OCI-LY1 (cell line): Measurements from ENCODE around the gene RNF144A.

Source experiments
- H2AFZ ChIP-seq: fragments of 200-600 bp; sonication (generic), shearing (Covaris generic); 2 replicates; pipeline ENCODE4 v1.6.0; 2014; ENCODE audit warnings: antibody characterized with exemption, mild to moderate bottlenecking, low read length
- H3F3A ChIP-seq: fragments of 200-600 bp; sonication (generic), shearing (Covaris generic); 2 replicates; pipeline ENCODE4 v1.6.0; 2014; ENCODE audit warnings: mild to moderate bottlenecking, antibody characterized with exemption, low read length, moderate library complexity; ENCODE audit not compliant: insufficient read depth
- H3K27ac ChIP-seq: fragments of 200-600 bp; sonication (generic); 2 replicates; pipeline ENCODE4 v1.5.1; 2014; ENCODE audit warnings: low read length, mixed run types, mild to moderate bottlenecking, low read depth; ENCODE audit not compliant: poor library complexity, severe bottlenecking
- H3K27me3 ChIP-seq: fragments of 200-600 bp; sonication (generic); 2 replicates; pipeline ENCODE4 v1.6.0; 2014; ENCODE audit warnings: antibody characterized with exemption, mild to moderate bottlenecking, low read length, moderate library complexity; ENCODE audit not compliant: insufficient read depth
- H3K36me3 ChIP-seq: fragments of 200-600 bp; sonication (generic); 2 replicates; pipeline ENCODE4 v1.6.1; 2014; ENCODE audit warnings: mild to moderate bottlenecking, antibody characterized with exemption, low read length, moderate library complexity, mixed read lengths; ENCODE audit not compliant: insufficient read depth
- H3K4me1 ChIP-seq: fragments of 200-600 bp; sonication (generic); 2 replicates; pipeline ENCODE4 v1.5.1; 2014; ENCODE audit warnings: mild to moderate bottlenecking, low read length, moderate library complexity; ENCODE audit not compliant: insufficient read depth, severe bottlenecking
- H3K4me2 ChIP-seq: fragments of 200-600 bp; sonication (generic), shearing (Covaris generic); 2 replicates; pipeline ENCODE4 v1.6.1; 2014; ENCODE audit warnings: low read length
- H3K4me3 ChIP-seq: fragments of 200-600 bp; sonication (generic); 2 replicates; pipeline ENCODE4 v1.5.1; 2014; ENCODE audit warnings: low read length, low read depth, mild to moderate bottlenecking, mixed read lengths; ENCODE audit not compliant: poor library complexity, severe bottlenecking
- H3K79me2 ChIP-seq: fragments of 200-600 bp; shearing (Covaris generic); 2 replicates; pipeline ENCODE4 v1.6.1; 2016; ENCODE audit warnings: mixed run types, low read length, mixed read lengths; ENCODE audit not compliant: insufficient read depth
- H3K9ac ChIP-seq: fragments of 200-600 bp; sonication (generic), shearing (Covaris generic); 2 replicates; pipeline ENCODE4 v1.6.1; 2014; ENCODE audit warnings: mild to moderate bottlenecking, low read length, mixed read lengths
- H3K9me2 ChIP-seq: fragments of 200-600 bp; sonication (generic), shearing (Covaris generic); 2 replicates; pipeline ENCODE4 v1.6.1; 2014; ENCODE audit warnings: low read depth, mild to moderate bottlenecking, low read length, mixed read lengths
- H3K9me3 ChIP-seq: fragments of 200-600 bp; shearing (Covaris generic); 2 replicates; pipeline ENCODE4 v1.6.1; 2014; ENCODE audit warnings: low read length, mixed read lengths
- H4K20me1 ChIP-seq: fragments of 200-600 bp; sonication (generic), shearing (Covaris generic); 2 replicates; pipeline ENCODE4 v1.6.0; 2016; ENCODE audit warnings: mild to moderate bottlenecking, low read length; ENCODE audit not compliant: insufficient read depth
- CTCF ChIP-seq: fragments of 200-600 bp; sonication (generic), shearing (Covaris generic); IDR thresholded peaks from 2 replicates; pipeline ENCODE4 v1.5.1; 2017; ENCODE audit warnings: mild to moderate bottlenecking, antibody characterized with exemption, low read length, moderate library complexity, mixed read lengths
- EZH2 ChIP-seq: fragments of 200-600 bp; sonication (generic), shearing (Covaris generic); IDR thresholded peaks from 2 replicates; pipeline ENCODE4 v1.8.0; 2017; ENCODE audit warnings: borderline replicate concordance, mixed run types, mild to moderate bottlenecking, antibody characterized with exemption, low read length, moderate library complexity, mixed read lengths

Gene RNF144A

DNA sequence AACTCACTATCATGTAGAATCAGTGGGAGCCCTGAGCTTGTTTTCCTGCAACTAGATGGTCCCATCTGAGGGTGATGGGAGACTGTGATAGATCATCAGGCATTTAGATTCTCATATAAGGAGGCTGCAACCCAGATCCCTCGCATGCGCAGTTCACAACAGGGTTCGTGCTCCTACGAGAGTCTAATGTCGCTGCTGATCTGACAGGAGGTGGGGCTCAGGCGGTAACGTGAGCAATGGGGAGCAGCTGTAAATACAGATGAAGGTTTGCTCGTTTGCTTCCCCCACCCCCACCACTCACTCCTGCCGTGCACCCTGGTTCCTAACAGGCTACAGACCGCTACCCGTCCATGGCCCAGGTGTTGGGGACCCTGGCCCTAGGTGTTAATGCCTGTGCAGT lies 113.6 kb downstream of the RNF144A start:
- no peaks in the 10 kb centered on the region for H3K9me3 ChIP-seq
- no peaks in the 10 kb centered on the region for H3K79me2 ChIP-seq
- no peak overlapping the region for H2AFZ ChIP-seq
- TF ChIP-seq CTCF, result no peak
- TF ChIP-seq EZH2, result no peak
- H3K9ac ChIP-seq, result no peak overlapping the region
- no peak overlapping the region for H3K4me2 ChIP-seq
- no peaks in the 10 kb centered on the region for H4K20me1 ChIP-seq
- H3K27me3 ChIP-seq, result peaks cover 4% of the 10 kb centered on the region; the same call in 1 of the 2 replicates
- no peak overlapping the region for H3K4me3 ChIP-seq
- no peaks in the 10 kb centered on the region for H3K36me3 ChIP-seq
- H3K9me2 ChIP-seq, result no peaks in the 10 kb centered on the region
- peaks cover 12% of the 10 kb centered on the region for H3K4me1 ChIP-seq
- H3F3A ChIP-seq, result no peaks in the 10 kb centered on the region
- H3K27ac ChIP-seq, result no peak overlapping the region

DNA sequence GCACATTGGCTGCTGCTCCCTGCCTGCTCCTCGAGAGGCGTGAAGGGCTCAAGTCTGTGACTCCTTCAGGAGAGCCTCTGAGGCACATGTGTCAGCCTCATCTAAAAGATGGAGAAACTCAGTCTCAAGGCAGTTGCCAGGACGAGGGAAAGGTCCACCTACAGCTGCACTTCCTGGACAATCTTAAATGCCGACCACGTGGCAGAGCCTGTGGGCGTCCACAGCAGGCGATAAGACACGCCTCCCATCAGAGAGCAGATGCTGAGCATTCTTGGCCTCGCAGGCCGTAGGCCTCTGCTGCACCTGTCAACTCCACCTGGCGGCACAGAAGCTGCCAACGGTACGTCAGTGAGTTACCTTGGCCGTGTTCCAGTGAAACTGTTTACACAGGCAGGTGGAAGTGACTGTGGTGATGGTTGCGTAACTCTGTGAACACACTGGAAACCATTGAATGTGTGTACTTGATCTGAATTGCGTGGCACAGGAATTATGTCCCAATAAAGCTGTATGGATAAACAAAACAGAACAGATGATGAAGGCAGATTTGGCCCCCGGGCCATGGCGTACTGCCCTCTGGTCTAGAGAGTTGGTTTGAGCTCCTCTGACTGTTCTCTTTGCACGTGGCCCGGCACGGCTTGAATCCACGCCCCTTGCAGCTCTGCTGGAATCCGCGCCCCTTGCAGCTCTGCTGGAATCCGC lies 114.5 kb downstream of the RNF144A start:
- Histone ChIP-seq H2AFZ (no peak overlapping the region), H3K9ac (no peak overlapping the region), H3K9me3 (no peaks in the 10 kb centered on the region), H3K36me3 (no peaks in the 10 kb centered on the region), H3K4me2 (peak overlapping the region; percentile 22; the same call in 1 of the 2 replicates), H3K4me3 (no peak overlapping the region), H3K27ac (no peak overlapping the region), H3K79me2 (no peaks in the 10 kb centered on the region), H3F3A (no peaks in the 10 kb centered on the region), H3K9me2 (no peaks in the 10 kb centered on the region), H3K27me3 (peaks cover 4% of the 10 kb centered on the region; the same call in 1 of the 2 replicates), H3K4me1 (peaks cover 12% of the 10 kb centered on the region), H4K20me1 (no peaks in the 10 kb centered on the region)
- TF ChIP-seq CTCF, result no peak
- no peak for TF ChIP-seq EZH2

DNA sequence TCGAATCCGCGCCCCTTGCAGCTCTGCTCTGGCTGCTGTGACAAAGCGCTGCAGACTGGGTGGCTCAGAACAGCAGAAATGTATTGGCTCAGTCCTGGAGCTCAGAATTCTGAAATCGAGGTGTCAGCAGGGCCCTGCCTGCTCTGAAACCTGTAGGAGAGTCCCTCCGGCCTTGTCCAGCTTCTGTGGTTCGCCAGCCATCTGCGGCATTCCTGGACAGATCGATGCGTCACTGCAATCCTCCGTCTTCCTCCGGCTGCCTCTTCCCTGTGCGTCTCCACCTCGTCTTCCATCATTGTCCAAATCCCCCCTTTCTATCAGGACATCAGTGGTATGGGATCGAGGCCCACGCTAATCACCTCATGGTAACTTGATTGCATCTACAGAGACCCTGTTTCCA lies 115.2 kb downstream of the RNF144A start:
- Histone ChIP-seq H2AFZ (no peak overlapping the region), H3K9me2 (no peaks in the 10 kb centered on the region), H3K4me3 (no peak overlapping the region), H3K79me2 (no peaks in the 10 kb centered on the region), H3K4me2 (no peak overlapping the region), H3F3A (no peaks in the 10 kb centered on the region), H3K9me3 (no peaks in the 10 kb centered on the region), H3K36me3 (no peaks in the 10 kb centered on the region), H3K27ac (no peak overlapping the region), H3K4me1 (peaks cover 12% of the 10 kb centered on the region), H4K20me1 (no peaks in the 10 kb centered on the region), H3K27me3 (peaks cover 4% of the 10 kb centered on the region; the same call in 1 of the 2 replicates), H3K9ac (no peak overlapping the region)
- TF ChIP-seq CTCF (no peak), EZH2 (no peak)
